Trophoblast cell (in vitro differentiated cells and primary cell): Measurements from ENCODE around the gene NINL.
A peak's percentile ranks its signal among the peaks of the same experiment; 100 is the strongest.
"Not testable (repeated sequence)": the region's sequence is repeated elsewhere in the genome, so short reads cannot be mapped to it uniquely, and the experiment has no call there.

Source experiments
- DNase-seq, 2 donors: peaks; one replicate each; pipeline ENCODE4 v3.0.0-alpha.2; 2016
- H2AFZ ChIP-seq: 2 replicates; pipeline ENCODE4 v1.6.1; 2013; ENCODE audit warnings: low read length, moderate library complexity, mild to moderate bottlenecking; ENCODE audit not compliant: insufficient read depth, poor library complexity
- H2AK5ac ChIP-seq: 2 replicates; pipeline ENCODE4 v1.6.1; 2013; ENCODE audit warnings: mild to moderate bottlenecking, low read length
- H2BK120ac ChIP-seq: 2 replicates; pipeline ENCODE4 v1.6.1; 2013; ENCODE audit warnings: low read length, mild to moderate bottlenecking, moderate library complexity; ENCODE audit not compliant: insufficient read depth, poor library complexity
- H2BK12ac ChIP-seq: 2 replicates; pipeline ENCODE4 v1.6.1; 2013; ENCODE audit warnings: mild to moderate bottlenecking, low read length, moderate library complexity
- H2BK5ac ChIP-seq: 2 replicates; pipeline ENCODE4 v1.6.1; 2013; ENCODE audit warnings: low read length, low read depth, moderate library complexity, mild to moderate bottlenecking; ENCODE audit not compliant: poor library complexity
- H3K14ac ChIP-seq: 2 replicates; pipeline ENCODE4 v1.6.1; 2013; ENCODE audit warnings: mild to moderate bottlenecking, low read length
- H3K18ac ChIP-seq: 2 replicates; pipeline ENCODE4 v1.6.1; 2013; ENCODE audit warnings: mild to moderate bottlenecking, low read length
- H3K23ac ChIP-seq: 2 replicates; pipeline ENCODE4 v1.6.1; 2013; ENCODE audit warnings: low read length
- H3K27ac ChIP-seq: 2 replicates; pipeline ENCODE4 v1.5.1; 2013; ENCODE audit warnings: low read depth, mild to moderate bottlenecking, inconsistent platforms, low read length, moderate library complexity
- H3K27me3 ChIP-seq: 2 replicates; pipeline ENCODE4 v1.6.1; 2013; ENCODE audit warnings: inconsistent platforms, mild to moderate bottlenecking, low read length, moderate library complexity; ENCODE audit not compliant: insufficient read depth
- H3K36me3 ChIP-seq, 2 experiments: 1 replicate in 1 of 2; 2 replicates in 1 of 2; pipeline ENCODE4 v1.6.1; 2013; ENCODE audit warnings: low read length in 2 of 2, mild to moderate bottlenecking in 2 of 2, moderate library complexity in 1 of 2; ENCODE audit not compliant: insufficient read depth in 2 of 2, control insufficient read depth in 1 of 2
- H3K4ac ChIP-seq: 2 replicates; pipeline ENCODE4 v1.6.1; 2013; ENCODE audit warnings: low read depth, mild to moderate bottlenecking, low read length, moderate library complexity
- H3K4me1 ChIP-seq, 2 experiments: 1 replicate in 1 of 2; 2 replicates in 1 of 2; pipeline ENCODE4 v1.6.1; 2013; ENCODE audit warnings: low read length in 2 of 2, mild to moderate bottlenecking in 2 of 2, moderate library complexity in 1 of 2; ENCODE audit not compliant: insufficient read depth in 2 of 2, control insufficient read depth in 1 of 2
- H3K4me2 ChIP-seq: 2 replicates; pipeline ENCODE4 v1.6.1; 2013; ENCODE audit warnings: inconsistent platforms, mild to moderate bottlenecking, low read length, moderate library complexity
- H3K4me3 ChIP-seq: 2 replicates; pipeline ENCODE4 v1.5.1; 2013; ENCODE audit warnings: mild to moderate bottlenecking, low read depth, low read length, inconsistent platforms
- H3K79me1 ChIP-seq: one replicate; pipeline ENCODE4 v1.6.1; 2013; ENCODE audit warnings: low read length
- H3K79me2 ChIP-seq: 2 replicates; pipeline ENCODE4 v1.6.1; 2013; ENCODE audit warnings: low read length, mild to moderate bottlenecking; ENCODE audit not compliant: control insufficient read depth, insufficient read depth, poor library complexity
- H3K9ac ChIP-seq: 2 replicates; pipeline ENCODE4 v1.6.1; 2013; ENCODE audit warnings: mild to moderate bottlenecking, low read length
- H3K9me3 ChIP-seq: 2 replicates; pipeline ENCODE4 v1.6.1; 2013; ENCODE audit warnings: low read depth, mild to moderate bottlenecking, control low read depth, inconsistent platforms, low read length; ENCODE audit not compliant: insufficient read depth
- H4K12ac ChIP-seq: 2 replicates; pipeline ENCODE4 v1.6.1; 2013; ENCODE audit warnings: low read depth, mild to moderate bottlenecking, low read length, moderate library complexity
- H4K8ac ChIP-seq: 2 replicates; pipeline ENCODE4 v1.6.1; 2013; ENCODE audit warnings: low read depth, mild to moderate bottlenecking, low read length, moderate library complexity
- H4K91ac ChIP-seq: one replicate; pipeline ENCODE4 v1.6.1; 2013; ENCODE audit warnings: low read depth, mild to moderate bottlenecking, low read length, moderate library complexity
- WGBS: extraction: QIAGEN DNeasy Blood & Tissue Kit; methylation state at CpG from one replicate; pipeline ENCODE4 v1.1.7; 2013; ENCODE audit warnings: missing lambda C conversion rate; ENCODE audit not compliant: insufficient read length, insufficient coverage; ENCODE audit errors: extremely low coverage; 5-methylcytosine and 5-hydroxymethylcytosine counted together

The NINL gene

DNA sequence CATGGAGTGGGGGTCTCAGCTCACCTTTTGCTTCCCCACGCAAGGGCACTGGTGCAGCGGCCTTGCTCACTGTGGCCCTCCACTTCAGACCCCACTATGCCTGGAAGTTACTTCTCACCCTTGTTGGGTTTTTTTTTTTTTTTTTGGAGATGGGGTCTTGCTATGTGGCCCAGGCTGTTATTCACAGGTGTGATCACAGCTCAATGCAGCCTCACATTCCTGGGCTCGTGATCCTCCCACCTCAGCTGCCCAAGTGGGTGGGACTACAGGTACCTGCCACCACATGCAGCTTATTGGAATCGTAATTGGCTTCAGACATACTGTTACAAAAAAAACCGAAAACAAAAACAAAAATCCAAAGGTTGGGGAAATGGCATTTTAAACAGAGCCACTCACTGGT is 32.4 kb downstream of the NINL start:
- peaks cover 22 to 28% of the 10 kb centered on the region in 2 experiments for H3K4me1 ChIP-seq
- H3K9me3 ChIP-seq, result no peaks in the 10 kb centered on the region
- no peak overlapping the region for H3K9ac ChIP-seq
- H3K14ac ChIP-seq, result no peak overlapping the region
- no peak overlapping the region for H2AFZ ChIP-seq
- no peak overlapping the region for H3K4ac ChIP-seq
- no peak overlapping the region for H2AK5ac ChIP-seq
- H3K79me2 ChIP-seq, result peaks cover 6% of the 10 kb centered on the region
- no peak overlapping the region for H2BK5ac ChIP-seq
- no peak overlapping the region for H2BK120ac ChIP-seq
- H2BK12ac ChIP-seq, result no peak overlapping the region
- H3K4me2 ChIP-seq, result no peak overlapping the region
- WGBS, result no CpG with 5 or more reads among the region's 5 CpGs
- H3K27ac ChIP-seq, result peak overlapping the region; percentile 32
- no peak overlapping the region for H3K4me3 ChIP-seq
- no peak overlapping the region for H3K18ac ChIP-seq
- H3K36me3 ChIP-seq, result no peaks in the 10 kb centered on the region
- no peak overlapping the region for H3K23ac ChIP-seq
- H4K8ac ChIP-seq, result no peak overlapping the region
- H4K91ac ChIP-seq, result no peak overlapping the region
- no peak overlapping the region for H4K12ac ChIP-seq
- peaks cover 15% of the 10 kb centered on the region for H3K79me1 ChIP-seq
- no peak for DNase-seq
- no peaks in the 10 kb centered on the region for H3K27me3 ChIP-seq

DNA sequence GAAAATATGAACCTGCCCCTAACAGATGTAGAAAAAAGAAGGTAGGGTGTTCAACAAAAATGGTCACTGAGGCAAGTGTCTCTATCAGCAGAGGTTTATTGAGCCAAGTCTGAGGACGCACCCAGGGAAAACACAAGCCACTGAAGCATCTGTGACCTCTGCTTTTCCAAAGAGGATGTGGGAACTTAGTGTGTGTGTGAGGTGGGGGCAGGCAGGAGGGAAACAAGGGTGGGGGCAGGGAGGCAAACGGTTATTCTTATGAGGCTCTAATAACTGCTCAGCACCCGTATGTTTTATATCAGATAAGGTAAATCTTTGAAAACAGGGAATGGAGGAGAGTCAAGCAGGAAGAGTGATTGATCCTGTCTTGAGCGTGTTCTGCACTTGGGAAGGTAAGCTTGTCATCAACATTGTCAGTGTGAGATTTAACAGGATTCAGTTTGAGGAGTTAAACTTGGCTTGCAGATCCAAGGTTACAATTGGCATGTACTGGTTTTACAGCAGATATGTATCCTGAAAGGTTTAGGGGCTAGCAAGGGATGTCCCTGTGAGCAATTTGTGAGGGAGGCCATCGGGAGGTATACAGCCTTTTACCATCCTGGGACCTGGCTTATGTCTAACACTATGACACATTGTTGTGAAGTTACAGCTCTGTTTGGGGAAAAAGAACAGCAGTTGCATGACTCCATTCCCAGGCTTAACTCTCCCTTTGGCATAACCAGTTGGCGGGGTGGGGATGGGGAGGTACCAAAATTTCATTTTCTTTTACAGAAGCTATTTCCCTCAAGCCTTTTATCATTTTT is 33.7 kb downstream of the NINL start:
- no peak overlapping the region for H3K4me3 ChIP-seq
- no peak overlapping the region for H4K12ac ChIP-seq
- H3K79me2 ChIP-seq, result peaks cover 6% of the 10 kb centered on the region
- DNase-seq, result no peak
- no peak overlapping the region for H3K4ac ChIP-seq
- peak overlapping the region; percentile 85 for H3K27ac ChIP-seq
- no peak overlapping the region for H4K8ac ChIP-seq
- peaks cover 18% of the 10 kb centered on the region for H3K79me1 ChIP-seq
- H2BK5ac ChIP-seq, result peak overlapping the region; percentile 18
- H3K4me1 ChIP-seq, result peaks cover 25 to 31% of the 10 kb centered on the region in 2 experiments
- no CpG with 5 or more reads among the region's 6 CpGs for WGBS
- no peak overlapping the region for H4K91ac ChIP-seq
- H3K14ac ChIP-seq, result no peak overlapping the region
- H3K4me2 ChIP-seq, result no peak overlapping the region
- H2BK12ac ChIP-seq, result no peak overlapping the region
- H3K27me3 ChIP-seq, result no peaks in the 10 kb centered on the region
- no peak overlapping the region for H3K9ac ChIP-seq
- H2AK5ac ChIP-seq, result no peak overlapping the region
- H3K18ac ChIP-seq, result no peak overlapping the region
- peaks cover 0 to 2% of the 10 kb centered on the region in 2 experiments for H3K36me3 ChIP-seq
- H2BK120ac ChIP-seq, result no peak overlapping the region
- H2AFZ ChIP-seq, result no peak overlapping the region
- H3K23ac ChIP-seq, result no peak overlapping the region
- H3K9me3 ChIP-seq, result no peaks in the 10 kb centered on the region

DNA sequence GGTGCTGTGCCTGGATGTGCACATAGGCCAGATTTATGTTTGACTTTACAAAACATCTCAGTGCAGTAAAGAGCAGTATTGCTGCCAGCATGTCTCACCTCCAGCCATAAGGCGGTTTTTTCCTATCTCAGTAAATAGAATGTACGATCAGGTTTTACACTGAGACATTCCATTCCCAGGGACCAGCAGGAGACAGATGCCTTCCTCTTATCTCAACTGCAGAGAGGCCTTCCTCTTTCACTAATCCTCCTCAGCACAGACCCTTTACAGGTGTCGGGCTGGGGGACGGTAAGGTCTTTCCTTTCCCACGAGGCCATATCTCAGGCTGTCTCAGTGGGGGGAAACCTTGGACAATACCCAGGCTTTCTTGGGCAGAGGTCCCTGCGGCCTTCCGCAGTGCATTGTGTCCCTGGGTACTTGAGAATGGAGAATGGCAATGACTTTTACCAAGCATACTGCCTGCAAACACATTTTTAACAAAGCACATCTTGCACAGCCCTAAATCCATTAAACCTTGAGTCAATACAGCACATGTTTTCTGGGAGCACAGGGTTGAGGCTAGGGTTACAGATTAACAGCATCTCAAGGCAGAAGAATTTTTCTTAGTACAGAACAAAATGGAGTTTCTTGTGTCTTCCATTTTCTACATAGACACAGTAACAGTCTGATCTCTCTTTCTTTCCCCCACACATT is 34.5 kb downstream of the NINL start:
- not testable (repeated sequence) for H3K79me2 ChIP-seq, H2BK12ac ChIP-seq, H3K23ac ChIP-seq, H3K9ac ChIP-seq, H2AFZ ChIP-seq, H2BK5ac ChIP-seq, H3K4me2 ChIP-seq, H2AK5ac ChIP-seq, H4K12ac ChIP-seq, H3K18ac ChIP-seq, H3K14ac ChIP-seq, H2BK120ac ChIP-seq, H3K27me3 ChIP-seq, H4K8ac ChIP-seq, H3K4me3 ChIP-seq, H3K36me3 ChIP-seq, H3K4ac ChIP-seq, H3K9me3 ChIP-seq
- H3K4me1 ChIP-seq, result peaks cover 27 to 31% of the 10 kb centered on the region in 2 experiments
- peak in 1 of 2 donors; percentile 46 for DNase-seq
- peak overlapping the region; percentile 85 for H3K27ac ChIP-seq
- peak overlapping the region; percentile 26 for H4K91ac ChIP-seq
- no CpG with 5 or more reads among the region's 7 CpGs for WGBS
- peaks cover 18% of the 10 kb centered on the region for H3K79me1 ChIP-seq

- H3K23ac ChIP-seq, result no peak overlapping the region
- peak overlapping the region; percentile 19 for H3K27ac ChIP-seq
- no peak overlapping the region for H2BK5ac ChIP-seq
- H3K36me3 ChIP-seq, result peaks cover 0 to 2% of the 10 kb centered on the region in 2 experiments
- peak overlapping the region; percentile 14 for H3K18ac ChIP-seq
- H4K8ac ChIP-seq, result no peak overlapping the region
- peak overlapping the region; percentile 14 for H2BK120ac ChIP-seq
- peaks cover 18% of the 10 kb centered on the region for H3K79me1 ChIP-seq
- no peak overlapping the region for H3K4ac ChIP-seq
- no peak for DNase-seq
- H4K12ac ChIP-seq, result no peak overlapping the region
- no peak overlapping the region for H2AK5ac ChIP-seq
- H3K27me3 ChIP-seq, result no peaks in the 10 kb centered on the region
- no peak overlapping the region for H3K4me3 ChIP-seq
- peak overlapping the region; percentile 26 for H4K91ac ChIP-seq
- H3K4me2 ChIP-seq, result no peak overlapping the region
- no peak overlapping the region for H3K9ac ChIP-seq
- H3K79me2 ChIP-seq, result peaks cover 6% of the 10 kb centered on the region
- no CpG with 5 or more reads among the region's 10 CpGs for WGBS
- peak overlapping the region; percentile 27 for H3K14ac ChIP-seq
- H3K9me3 ChIP-seq, result no peaks in the 10 kb centered on the region
- H3K4me1 ChIP-seq, result peaks cover 29 to 38% of the 10 kb centered on the region in 2 experiments
- H2AFZ ChIP-seq, result no peak overlapping the region
- H2BK12ac ChIP-seq, result peak overlapping the region; percentile 11
Observed at GRCh38 chr20:25549843-25550477, 35.4 kb downstream of the NINL start.
